ENCODE results near the gene DENND5B.

DNA sequence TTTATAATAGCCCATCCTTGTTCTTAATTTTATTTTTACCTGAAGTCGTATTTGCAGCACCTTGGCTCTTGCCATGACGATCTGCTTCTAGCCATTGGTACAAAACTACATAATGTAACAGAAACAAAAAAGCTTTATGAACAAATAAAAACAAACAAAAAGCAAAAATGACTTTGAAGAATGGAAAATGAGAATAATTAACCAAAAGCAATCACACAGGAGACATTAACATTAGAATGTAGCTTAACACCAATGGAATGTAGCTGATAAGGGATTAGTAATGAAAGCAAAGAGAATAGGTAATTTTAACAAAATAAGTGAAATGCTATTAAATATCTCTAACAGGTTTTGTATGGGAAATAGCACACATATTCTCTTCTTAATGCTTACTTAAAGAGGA is 91.4 kb downstream of the DENND5B start:
- TF ChIP-seq TAF1 (IDR thresholded peaks at IDR 0.05; ENCODE audit: borderline replicate concordance, insufficient read depth, low read length) = no peak
- TF ChIP-seq SIN3A (IDR thresholded peaks at IDR 0.05; ENCODE audit: borderline replicate concordance, insufficient read depth, low read length) = no peak
- TF ChIP-seq POLR2AphosphoS5 (IDR thresholded peaks at IDR 0.05; ENCODE audit: low read depth, low read length) = no peak
- TF ChIP-seq, protein P1, sequence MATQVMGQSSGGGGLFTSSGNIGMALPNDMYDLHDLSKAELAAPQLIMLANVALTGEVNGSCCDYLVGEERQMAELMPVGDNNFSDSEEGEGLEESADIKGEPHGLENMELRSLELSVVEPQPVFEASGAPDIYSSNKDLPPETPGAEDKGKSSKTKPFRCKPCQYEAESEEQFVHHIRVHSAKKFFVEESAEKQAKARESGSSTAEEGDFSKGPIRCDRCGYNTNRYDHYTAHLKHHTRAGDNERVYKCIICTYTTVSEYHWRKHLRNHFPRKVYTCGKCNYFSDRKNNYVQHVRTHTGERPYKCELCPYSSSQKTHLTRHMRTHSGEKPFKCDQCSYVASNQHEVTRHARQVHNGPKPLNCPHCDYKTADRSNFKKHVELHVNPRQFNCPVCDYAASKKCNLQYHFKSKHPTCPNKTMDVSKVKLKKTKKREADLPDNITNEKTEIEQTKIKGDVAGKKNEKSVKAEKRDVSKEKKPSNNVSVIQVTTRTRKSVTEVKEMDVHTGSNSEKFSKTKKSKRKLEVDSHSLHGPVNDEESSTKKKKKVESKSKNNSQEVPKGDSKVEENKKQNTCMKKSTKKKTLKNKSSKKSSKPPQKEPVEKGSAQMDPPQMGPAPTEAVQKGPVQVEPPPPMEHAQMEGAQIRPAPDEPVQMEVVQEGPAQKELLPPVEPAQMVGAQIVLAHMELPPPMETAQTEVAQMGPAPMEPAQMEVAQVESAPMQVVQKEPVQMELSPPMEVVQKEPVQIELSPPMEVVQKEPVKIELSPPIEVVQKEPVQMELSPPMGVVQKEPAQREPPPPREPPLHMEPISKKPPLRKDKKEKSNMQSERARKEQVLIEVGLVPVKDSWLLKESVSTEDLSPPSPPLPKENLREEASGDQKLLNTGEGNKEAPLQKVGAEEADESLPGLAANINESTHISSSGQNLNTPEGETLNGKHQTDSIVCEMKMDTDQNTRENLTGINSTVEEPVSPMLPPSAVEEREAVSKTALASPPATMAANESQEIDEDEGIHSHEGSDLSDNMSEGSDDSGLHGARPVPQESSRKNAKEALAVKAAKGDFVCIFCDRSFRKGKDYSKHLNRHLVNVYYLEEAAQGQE (IDR thresholded peaks at IDR 0.05; ENCODE audit: insufficient read depth in 1 of 2, low read depth in 2 of 2, low read length in 2 of 2) = no peak
- no peak for TF ChIP-seq FOXP2 (optimal IDR thresholded peaks at IDR 0.05; ENCODE audit: borderline replicate concordance, extremely low read depth, extremely low read length, insufficient read depth)

All from PFSK-1 (cell line).